HG02798 (cell line): ENCODE measurements around the gene TMEM259.
A peak's percentile ranks its signal among the peaks of the same experiment; 100 is the strongest.

Experiments
- ATAC-seq: cut with Tn5 transposase; IDR thresholded peaks from one replicate; pipeline ENCODE4 v1.9.1; 2021; ENCODE audit warnings: mild to moderate bottlenecking; ENCODE audit not compliant: unreplicated experiment, poor library complexity

TMEM259 gene

DNA sequence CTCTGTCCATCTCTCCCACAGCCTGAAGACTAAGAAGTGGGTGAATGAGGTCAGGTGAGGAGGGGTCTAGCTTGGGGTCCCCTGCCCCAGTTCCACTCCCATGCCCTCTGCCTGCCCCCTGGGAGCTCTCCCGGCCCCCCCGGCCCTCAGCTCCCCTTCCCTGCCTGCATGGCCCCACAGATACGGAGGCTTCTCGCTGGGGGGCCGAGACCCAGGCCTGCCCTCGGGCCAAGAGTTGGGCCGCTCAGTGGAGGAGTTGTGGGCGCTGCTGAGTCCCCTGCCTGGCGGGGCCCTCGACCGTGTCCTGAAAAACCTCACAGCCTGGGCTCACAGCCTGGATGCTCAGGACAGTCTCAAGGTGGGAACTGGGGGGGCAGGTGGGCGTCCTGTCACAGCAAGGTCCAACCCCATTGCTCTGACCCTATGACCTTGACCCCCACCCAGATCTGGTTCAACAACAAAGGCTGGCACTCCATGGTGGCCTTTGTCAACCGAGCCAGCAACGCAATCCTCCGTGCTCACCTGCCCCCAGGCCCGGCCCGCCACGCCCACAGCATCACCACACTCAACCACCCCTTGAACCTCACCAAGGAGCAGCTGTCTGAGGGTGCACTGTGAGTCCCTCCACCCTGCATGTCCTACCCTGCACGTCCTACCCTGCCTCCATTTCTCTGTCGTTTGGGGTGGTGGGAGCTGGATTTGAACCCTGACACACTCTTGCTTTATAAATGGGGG lies 35.1 kb upstream of the TMEM259 start:
- ATAC-seq: no peak

DNA sequence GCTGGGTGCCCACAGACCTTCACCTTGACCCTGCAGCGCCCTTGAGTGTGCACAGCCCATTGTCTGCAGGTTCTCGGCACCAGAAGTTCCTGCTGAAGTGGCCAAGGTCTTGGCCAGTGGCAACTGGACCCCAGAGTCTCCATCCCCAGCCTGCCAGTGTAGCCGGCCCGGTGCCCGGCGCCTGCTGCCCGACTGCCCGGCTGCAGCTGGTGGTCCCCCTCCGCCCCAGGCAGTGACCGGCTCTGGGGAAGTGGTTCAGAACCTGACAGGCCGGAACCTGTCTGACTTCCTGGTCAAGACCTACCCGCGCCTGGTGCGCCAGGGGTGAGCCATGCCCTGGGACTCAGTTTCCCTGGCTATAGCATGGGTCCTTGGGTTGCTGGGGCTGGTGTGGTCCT lies 34.1 kb upstream of the TMEM259 start:
- no peak for ATAC-seq

DNA sequence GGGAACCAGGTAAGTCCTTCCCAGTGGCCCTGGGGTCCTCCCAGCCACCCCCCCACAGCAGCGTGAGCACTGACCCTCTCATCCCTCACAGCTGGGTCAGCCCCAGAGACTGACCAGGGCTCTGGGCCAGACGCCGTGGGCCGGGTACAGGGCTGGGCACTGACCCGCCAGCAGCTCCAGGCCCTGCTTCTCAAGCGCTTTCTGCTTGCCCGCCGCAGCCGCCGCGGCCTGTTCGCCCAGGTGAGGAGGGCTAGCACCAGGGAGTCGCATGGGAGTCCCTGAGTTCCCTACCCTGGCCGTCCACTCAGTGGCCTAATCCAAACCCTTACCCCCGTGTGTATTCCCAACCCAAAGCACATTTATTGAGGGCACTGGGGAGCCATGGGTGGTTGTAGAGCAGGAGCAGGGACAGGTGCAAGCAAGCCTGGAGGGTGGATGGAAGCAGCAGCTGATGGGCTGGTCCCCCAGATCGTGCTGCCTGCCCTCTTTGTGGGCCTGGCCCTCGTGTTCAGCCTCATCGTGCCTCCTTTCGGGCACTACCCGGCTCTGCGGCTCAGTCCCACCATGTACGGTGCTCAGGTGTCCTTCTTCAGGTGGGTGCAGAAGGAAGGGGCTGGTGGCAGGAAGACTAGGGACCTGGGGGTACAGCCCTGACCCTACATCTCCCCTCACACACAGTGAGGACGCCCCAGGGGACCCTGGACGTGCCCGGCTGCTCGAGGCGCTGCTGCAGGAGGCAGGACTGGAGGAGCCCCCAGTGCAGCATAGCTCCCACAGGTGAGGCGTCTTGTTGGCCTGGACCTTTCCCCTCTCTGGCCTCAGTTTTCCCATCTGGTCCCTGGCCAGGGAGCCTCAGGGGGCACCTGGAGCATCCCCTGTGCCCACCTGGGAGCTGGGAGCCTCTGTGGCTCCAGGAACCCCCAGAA lies 33.4 kb upstream of the TMEM259 start:
- ATAC-seq: no peak

DNA sequence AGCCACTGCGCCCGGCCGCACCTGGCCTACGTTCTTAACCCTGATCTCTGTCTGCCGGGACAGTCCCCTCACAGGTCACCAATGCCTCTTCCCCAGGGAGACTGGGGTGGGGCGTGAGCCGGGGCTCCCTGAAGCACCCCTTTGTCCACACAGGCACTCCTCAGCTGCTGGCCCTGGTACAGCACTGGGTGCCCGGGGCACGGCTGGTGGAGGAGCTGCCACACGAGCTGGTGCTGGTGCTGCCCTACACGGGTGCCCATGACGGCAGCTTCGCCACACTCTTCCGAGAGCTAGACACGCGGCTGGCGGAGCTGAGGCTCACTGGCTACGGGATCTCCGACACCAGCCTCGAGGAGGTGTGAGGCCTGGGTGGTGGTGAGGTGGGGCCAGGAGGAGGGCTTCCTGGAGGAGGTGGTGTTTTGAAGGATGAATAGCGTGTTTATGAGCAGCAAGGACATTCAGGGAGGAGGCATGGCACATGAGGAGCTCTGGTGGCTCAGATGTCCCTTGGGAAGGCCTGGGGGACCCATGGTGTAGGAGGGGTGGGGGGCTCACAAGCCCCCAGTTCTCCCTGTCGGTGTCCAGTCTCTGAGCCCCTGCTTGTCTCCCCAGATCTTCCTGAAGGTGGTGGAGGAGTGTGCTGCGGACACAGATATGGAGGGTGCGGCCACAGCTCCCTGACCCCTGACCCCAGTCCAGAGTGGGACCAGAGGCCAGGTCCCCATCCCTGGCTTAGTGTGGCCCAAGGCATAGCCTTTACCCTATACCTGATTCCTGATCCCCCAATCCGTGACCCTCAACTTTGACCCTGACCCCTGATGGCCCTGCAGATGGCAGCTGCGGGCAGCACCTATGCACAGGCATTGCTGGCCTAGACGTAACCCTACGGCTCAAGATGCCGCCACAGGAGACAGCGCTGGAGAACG lies 32.5 kb upstream of the TMEM259 start:
- no peak for ATAC-seq

DNA sequence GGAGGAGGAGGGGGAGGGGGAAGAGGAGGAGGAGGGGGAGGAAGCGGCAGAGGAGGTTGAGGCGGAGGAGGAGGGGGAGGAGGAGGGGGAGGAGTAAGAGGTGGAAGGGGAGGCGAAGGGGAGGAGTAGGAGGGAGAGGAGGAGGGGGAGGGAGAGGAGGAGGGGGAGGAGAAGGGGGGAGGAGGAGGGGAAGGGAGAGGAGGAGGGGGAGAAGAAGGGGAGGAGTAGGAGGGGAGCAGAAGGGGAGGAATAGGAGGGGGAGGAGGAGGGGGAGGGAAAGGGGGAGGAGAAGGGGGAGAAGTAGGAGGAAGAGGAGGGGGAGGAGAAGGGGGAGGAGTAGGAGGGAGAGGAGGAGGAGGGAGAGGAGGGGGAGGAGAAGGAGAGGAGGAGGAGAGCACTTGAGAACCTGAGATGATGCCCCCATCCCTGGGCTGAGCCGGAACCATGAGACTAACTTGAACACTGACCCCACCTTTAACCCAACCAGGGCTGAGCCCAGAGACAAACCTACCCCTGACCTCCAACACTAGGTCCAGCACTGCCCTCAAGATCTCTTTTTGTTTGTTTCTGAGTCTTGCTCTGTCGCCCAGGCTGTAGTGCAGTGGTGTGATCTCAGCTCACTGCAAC lies 31.5 kb upstream of the TMEM259 start:
- ATAC-seq: no peak

DNA sequence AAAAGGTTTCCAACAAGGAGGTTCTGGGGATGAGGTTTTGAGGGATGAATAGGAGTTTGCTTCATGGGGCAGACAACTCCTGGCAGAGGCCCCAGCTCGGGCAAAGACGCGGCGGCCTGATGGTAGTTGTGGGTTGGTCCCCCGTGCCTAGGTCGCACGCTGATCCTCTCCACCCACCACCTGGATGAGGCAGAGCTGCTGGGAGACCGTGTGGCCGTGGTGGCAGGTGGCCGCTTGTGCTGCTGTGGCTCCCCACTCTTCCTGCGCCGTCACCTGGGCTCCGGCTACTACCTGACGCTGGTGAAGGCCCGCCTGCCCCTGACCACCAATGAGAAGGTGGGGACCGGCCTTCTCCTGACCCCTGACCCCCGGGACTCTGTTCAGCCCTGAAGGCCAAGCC lies 30.9 kb upstream of the TMEM259 start:
- no peak for ATAC-seq

DNA sequence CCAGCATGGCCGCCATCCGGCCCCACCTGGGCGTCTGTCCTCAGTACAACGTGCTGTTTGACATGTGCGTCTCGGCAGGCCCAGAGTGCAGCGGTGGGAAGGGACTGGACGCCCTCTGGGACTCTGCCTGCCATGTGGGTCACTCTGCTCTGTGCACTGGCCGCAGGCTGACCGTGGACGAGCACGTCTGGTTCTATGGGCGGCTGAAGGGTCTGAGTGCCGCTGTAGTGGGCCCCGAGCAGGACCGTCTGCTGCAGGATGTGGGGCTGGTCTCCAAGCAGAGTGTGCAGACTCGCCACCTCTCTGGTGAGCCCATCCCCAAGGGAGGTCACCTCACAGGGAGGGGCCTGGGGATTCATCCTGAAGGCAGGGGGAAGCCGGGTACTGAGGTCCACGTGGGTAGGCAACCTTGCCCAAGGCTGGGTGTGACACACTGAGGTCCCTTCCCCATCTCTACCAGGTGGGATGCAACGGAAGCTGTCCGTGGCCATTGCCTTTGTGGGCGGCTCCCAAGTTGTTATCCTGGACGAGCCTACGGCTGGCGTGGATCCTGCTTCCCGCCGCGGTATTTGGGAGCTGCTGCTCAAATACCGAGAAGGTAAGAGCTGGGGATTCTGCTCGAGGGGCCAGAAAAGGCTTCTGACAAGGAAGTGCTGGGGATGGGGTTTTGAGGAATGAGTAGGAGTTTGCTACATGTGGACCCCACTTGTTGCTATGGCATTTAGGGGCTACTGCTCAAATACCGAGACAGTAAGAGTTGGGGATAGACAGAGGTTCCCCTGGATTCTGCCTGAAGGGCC lies 30.3 kb upstream of the TMEM259 start:
- no peak for ATAC-seq

DNA sequence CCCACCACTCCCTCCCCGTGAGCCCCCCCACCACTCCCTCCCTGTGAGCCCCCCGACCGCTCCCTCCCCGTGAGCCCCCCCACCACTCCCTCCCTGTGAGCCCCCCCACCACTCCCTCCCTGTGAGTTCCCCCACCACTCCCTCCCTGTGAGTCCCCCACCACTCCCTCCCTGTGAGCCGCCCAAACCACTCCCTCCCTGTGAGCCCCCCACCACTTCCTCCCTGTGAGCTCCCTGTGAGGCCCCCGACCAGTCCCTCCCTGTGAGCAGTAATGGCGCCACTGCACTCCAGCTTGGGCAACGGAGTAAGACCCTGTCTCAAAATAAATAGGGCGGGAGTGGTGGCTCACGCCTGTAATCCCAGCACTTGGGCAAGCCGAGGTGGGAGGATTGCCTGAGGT lies 28.9 kb upstream of the TMEM259 start:
- no peak for ATAC-seq

DNA sequence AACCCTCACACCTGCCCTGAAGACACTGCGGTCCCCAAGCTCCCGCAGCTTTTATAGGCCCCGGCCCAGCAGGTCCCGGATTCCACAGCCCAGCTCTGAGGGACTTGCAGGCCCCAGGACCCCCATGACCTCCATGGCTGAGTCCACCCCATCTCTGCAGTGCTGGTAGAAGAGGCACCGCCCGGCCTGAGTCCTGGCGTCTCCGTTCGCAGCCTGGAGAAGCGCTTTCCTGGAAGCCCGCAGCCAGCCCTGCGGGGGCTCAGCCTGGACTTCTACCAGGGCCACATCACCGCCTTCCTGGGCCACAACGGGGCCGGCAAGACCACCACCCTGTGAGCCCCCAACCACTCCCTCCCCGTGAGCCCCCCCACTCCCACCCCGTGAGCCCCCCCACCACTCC lies 28.2 kb upstream of the TMEM259 start:
- no peak for ATAC-seq

DNA sequence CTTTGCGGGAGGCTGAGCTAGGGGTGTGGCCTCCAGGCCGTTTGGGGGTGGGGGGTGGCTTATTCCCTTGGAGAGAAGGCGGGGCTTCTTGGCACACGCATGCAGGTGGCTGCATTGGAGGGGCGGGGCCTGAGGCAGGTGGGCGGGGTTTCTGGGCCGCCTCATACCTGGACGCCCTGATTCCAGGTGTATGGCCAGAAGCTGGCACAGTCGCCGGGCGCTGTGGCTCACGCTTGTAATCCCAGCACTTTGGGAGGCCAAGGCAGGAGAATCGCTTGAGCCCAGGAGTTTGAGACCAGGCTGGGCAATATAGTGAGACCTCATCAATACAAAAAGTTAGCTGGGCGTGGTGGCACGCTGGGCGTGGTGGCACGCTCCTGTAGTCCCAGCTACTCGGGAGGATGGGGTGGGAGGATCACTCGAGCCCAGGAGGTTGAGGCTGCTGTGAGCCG lies 26.8 kb upstream of the TMEM259 start:
- no peak for ATAC-seq

DNA sequence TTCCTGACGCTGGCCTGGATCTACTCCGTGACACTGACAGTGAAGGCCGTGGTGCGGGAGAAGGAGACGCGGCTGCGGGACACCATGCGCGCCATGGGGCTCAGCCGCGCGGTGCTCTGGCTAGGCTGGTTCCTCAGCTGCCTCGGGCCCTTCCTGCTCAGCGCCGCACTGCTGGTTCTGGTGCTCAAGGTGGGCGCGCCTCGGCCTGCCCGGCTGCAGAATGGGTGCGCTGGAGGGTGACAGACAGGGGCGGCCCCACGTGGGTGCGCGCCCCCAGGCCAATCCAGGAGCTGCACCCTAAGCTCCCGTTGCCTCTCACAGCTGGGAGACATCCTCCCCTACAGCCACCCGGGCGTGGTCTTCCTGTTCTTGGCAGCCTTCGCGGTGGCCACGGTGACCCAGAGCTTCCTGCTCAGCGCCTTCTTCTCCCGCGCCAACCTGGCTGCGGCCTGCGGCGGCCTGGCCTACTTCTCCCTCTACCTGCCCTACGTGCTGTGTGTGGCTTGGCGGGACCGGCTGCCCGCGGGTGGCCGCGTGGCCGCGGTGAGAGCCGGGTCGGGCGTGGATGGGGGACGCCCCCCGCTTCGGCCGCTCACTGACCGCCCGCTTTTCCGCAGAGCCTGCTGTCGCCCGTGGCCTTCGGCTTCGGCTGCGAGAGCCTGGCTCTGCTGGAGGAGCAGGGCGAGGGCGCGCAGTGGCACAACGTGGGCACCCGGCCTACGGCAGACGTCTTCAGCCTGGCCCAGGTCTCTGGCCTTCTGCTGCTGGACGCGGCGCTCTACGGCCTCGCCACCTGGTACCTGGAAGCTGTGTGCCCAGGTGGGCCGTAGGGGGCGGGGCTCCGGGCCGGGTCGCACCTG lies 26.1 kb upstream of the TMEM259 start:
- no peak for ATAC-seq

DNA sequence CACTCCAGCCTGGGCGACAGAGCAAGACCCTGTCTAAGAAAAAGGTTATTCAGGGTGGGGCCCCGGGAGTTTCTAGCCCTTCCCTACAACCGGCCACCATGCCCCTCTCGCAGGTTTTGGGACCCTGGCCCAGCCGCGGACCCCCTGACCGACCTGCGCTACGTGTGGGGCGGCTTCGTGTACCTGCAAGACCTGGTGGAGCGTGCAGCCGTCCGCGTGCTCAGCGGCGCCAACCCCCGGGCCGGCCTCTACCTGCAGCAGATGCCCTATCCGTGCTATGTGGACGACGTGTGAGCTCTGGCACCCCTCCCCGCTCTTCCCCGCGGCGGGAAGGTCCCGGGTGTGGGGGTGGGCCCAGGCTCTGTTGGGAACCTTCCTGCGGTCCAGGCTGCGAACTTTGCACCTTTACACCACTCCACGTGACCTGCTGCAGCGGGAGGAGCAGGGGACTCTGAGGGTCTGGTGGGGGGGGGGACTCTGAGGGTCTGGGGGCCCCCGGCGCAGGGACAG lies 25.2 kb upstream of the TMEM259 start:
- ATAC-seq: no peak

DNA sequence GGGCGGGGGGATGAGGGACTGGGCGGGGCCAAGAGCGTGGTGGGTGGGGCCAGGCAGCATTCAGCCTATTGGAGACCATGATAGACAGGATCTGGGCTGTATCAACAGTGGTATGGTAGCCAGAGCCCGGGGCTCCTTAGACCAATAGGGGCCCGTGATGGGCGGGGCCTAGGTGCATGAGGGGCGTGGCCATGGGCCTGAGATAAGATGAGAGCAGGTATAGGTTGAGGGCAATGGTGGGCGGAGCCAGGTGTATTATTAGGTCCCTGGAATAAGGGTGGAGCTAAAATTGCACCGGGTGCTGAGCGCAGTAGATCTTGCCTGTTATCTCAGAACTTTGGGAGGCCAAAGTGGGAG lies 24.3 kb upstream of the TMEM259 start:
- peak; percentile 29 for ATAC-seq

DNA sequence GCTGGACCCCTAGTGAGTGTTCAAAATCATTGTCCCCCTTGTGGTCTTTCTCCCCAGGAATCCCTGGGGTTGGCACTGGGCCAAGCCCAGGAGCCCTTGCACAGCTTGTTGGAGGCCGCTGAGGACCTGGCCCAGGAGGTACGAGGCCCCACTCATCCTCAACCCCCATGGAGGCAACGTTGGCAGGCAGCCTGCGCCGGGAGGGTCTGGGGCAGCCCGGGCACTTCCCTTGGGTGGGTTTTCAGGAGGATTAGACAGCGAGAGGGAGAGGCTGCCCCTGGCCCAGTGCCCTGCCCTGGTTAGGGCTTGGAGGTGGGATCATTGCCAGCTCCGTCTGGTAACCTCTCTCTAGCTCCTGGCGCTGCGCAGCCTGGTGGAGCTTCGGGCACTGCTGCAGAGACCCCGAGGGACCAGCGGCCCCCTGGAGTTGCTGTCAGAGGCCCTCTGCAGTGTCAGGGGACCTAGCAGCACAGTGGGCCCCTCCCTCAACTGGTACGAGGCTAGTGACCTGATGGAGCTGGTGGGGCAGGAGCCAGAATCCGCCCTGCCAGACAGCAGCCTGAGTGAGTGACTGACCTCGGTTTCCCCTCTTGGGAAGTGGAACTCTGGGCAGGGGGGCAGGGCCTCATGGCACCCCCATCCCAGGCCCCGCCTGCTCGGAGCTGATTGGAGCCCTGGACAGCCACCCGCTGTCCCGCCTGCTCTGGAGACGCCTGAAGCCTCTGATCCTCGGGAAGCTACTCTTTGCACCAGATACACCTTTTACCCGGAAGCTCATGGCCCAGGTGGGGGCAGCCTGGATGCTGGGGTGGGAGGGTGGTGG lies 22.0 kb upstream of the TMEM259 start:
- no peak for ATAC-seq

DNA sequence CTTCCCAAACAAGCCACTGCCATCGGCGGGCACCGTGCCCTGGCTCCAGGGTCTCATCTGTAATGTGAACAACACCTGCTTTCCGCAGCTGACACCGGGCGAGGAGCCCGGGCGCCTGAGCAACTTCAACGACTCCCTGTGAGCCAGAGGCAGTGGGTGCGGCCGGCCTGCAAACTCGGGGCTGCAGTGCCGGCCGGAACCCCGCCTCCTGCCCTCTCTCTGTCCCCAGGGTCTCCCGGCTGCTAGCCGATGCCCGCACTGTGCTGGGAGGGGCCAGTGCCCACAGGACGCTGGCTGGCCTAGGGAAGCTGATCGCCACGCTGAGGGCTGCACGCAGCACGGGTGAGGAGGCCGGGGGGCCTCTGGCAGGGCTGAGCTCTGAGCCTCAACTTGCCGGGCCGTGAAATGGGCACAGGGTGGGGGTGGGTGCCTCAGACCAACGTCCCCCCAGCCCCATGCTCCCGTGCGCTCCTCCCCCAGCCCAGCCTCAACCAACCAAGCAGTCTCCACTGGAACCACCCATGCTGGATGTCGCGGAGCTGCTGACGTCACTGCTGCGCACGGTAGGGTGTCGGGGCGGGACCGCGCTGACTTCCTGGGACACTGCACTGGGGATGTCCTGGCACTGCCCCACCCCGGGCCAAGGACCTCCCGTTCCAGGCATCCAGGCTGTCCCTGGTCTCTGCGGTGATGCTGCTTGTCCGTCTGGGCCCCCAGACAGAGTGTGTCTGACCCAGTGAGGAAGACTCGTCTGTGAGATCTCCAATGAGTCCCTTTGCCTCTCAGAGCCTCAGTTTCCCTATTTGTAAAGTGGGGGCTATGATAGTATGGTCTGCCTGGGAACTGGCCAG lies 21.1 kb upstream of the TMEM259 start:
- no peak for ATAC-seq

DNA sequence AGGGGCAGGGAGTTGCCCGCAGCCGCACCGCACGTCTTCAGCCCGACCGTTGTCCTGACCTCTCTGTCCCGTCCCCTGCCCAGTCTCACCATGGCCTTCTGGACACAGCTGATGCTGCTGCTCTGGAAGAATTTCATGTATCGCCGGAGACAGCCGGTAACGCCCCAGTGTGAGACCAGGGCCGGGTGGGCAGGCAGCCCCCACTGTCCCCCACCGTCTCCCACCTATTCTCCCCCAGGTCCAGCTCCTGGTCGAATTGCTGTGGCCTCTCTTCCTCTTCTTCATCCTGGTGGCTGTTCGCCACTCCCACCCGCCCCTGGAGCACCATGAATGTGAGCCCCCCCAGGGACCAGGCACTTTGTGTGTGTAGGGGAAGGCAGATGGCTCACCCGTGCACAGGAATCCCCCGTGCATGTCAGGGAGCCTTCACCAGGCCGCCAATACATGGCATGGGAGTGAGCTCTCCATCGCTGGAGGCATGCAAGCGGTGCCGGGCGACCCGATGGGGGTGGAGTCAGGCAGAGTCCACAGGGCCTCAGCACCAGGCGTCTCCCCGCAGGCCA lies 20.4 kb upstream of the TMEM259 start:
- ATAC-seq: no peak
